Activated CD4-positive, alpha-beta T cell treated with anti-CD3 and anti-CD28 coated beads for 36 hours (primary cell): ENCODE results near the gene SDK2. TPM values are rescaled to one million over a fixed set of nuclear protein-coding genes. Genes with fewer than 3 reads are reported as not detected.

Source experiments
- ATAC-seq: fragments of 200-7000 bp; cut with Tn5 transposase; one replicate; pipeline ENCODE4 v1.10.0; 2021; ENCODE audit warnings: mild to moderate bottlenecking, moderate library complexity
- CTCF ChIA-PET: fragments of 350-600 bp; sonication (Branson Sonifier 250); formaldehyde crosslinking; loops from one replicate; lab custom pipeline; 2021; ENCODE audit warnings: antibody characterized with exemption; lab: Charles Lee
- POLR2A ChIA-PET: fragments of 350-600 bp; sonication (Branson Sonifier 250); formaldehyde crosslinking; loops from one replicate; lab custom pipeline; 2021; ENCODE audit warnings: antibody characterized with exemption, inconsistent platforms; lab: Charles Lee
- DNase-seq: peaks from one replicate; pipeline ENCODE4 v3.0.0-alpha.2; 2020
- H3K27ac Mint-ChIP-seq: one replicate; pipeline ENCODE4 v1.8.0; 2021; ENCODE audit warnings: mixed read lengths
- H3K27me3 Mint-ChIP-seq: one replicate; pipeline ENCODE4 v1.8.0; 2021; ENCODE audit warnings: mixed read lengths
- H3K36me3 Mint-ChIP-seq: one replicate; pipeline ENCODE4 v1.8.0; 2021; ENCODE audit warnings: low read depth, mixed read lengths
- H3K4me1 Mint-ChIP-seq: one replicate; pipeline ENCODE4 v1.8.0; 2021; ENCODE audit warnings: mixed read lengths
- H3K4me3 Mint-ChIP-seq: one replicate; pipeline ENCODE4 v1.8.0; 2021; ENCODE audit warnings: mild to moderate bottlenecking, moderate library complexity, mixed read lengths
- H3K9me3 Mint-ChIP-seq: one replicate; pipeline ENCODE4 v1.8.0; 2021; ENCODE audit warnings: low read depth, mixed read lengths
- intact Hi-C, 2 experiments: fragments of 100-400 bp; cut with DNase I in 1 of 2; cut with micrococcal nuclease in 1 of 2; formaldehyde crosslinking; loops; one replicate each; pipeline versions ENCODE4 v1.14.2 to v1.15.1; 2022 to 2024; cut with DNase I, micrococcal nuclease
- total RNA-seq, 2 experiments: library from RNA; stranded (reverse); gene quantifications; one replicate each; pipeline ENCODE4 v1.2.3, GENCODE V29; 2021

SDK2 gene
- total RNA-seq, 2 experiments from 2014 or later = 0.23 to 0.27 TPM

GRCh38 chr17:73620414-73620813, 23.8 kb downstream of the SDK2 start:
- intact Hi-C loops = no loop called here

GRCh38 chr17:73617501-73617900, 26.7 kb downstream of the SDK2 start:
- no peaks in the 10 kb centered on the region for H3K36me3 Mint-ChIP-seq
- intact Hi-C loops = no loop called here
- no peak overlapping the region for H3K4me3 Mint-ChIP-seq
- H3K27me3 Mint-ChIP-seq = no peaks in the 10 kb centered on the region
- H3K4me1 Mint-ChIP-seq = no peaks in the 10 kb centered on the region
- no peak overlapping the region for H3K27ac Mint-ChIP-seq
- DNase-seq (no peak), ATAC-seq (no peak)
- peaks cover 6% of the 10 kb centered on the region for H3K9me3 Mint-ChIP-seq
- POLR2A ChIA-PET = no interaction called here
- CTCF ChIA-PET = interaction anchor here (0.6 to 0.8 kb wide), 3 partner anchors 42 to 407 kb away, joined by 3 to 5 read pairs (median 4); no protein-coding TSS in a partner anchor

More at GRCh38 chr17:73620414-73620813, 23.8 kb downstream of the SDK2 start:
- POLR2A ChIA-PET = no interaction called here
- H3K4me1 Mint-ChIP-seq = no peaks in the 10 kb centered on the region
- H3K9me3 Mint-ChIP-seq = peaks cover 6% of the 10 kb centered on the region
- no peaks in the 10 kb centered on the region for H3K27me3 Mint-ChIP-seq
- DNase-seq = no peak
- CTCF ChIA-PET = no interaction called here
- no peak overlapping the region for H3K27ac Mint-ChIP-seq
- no peak overlapping the region for H3K4me3 Mint-ChIP-seq
- no peak for ATAC-seq
- H3K36me3 Mint-ChIP-seq = no peaks in the 10 kb centered on the region

DNA sequence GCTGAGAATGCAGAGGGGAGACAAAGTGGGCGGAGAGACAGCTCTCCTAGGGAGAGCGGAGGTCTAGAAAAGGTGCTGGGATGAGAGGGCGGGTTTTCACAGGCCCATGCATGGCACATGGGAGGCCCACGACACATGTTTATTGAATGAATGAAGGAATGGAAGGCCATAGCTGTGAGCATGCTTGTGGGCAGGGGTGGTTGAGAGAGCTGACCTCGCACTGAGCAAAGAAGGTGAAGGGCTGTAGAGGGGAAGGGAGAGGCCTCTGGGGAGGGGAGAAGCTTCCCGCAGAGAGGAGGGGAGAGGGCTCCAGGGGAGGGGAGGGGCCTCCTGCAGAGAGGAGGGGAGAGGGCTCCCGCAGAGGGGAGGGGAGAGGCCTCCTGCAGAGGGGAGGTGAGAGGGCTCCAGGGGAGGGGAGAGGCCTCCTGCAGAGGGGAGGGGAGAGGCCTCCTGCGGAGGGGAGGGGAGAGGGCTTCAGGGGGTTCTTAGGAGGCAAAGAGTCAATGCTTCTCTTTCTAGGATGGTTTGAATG, 27.3 kb downstream of the SDK2 start:
- H3K36me3 Mint-ChIP-seq = no peaks in the 10 kb centered on the region
- ATAC-seq (no peak), DNase-seq (no peak)
- H3K27ac Mint-ChIP-seq = no peak overlapping the region
- intact Hi-C loops = no loop called here
- no peaks in the 10 kb centered on the region for H3K27me3 Mint-ChIP-seq
- CTCF ChIA-PET = interaction anchor here (0.6 to 0.8 kb wide), 2 partner anchors 89 to 408 kb away, joined by 4 to 5 read pairs; no protein-coding TSS in a partner anchor
- H3K9me3 Mint-ChIP-seq = peaks cover 6% of the 10 kb centered on the region
- POLR2A ChIA-PET = no interaction called here
- no peaks in the 10 kb centered on the region for H3K4me1 Mint-ChIP-seq
- no peak overlapping the region for H3K4me3 Mint-ChIP-seq

DNA sequence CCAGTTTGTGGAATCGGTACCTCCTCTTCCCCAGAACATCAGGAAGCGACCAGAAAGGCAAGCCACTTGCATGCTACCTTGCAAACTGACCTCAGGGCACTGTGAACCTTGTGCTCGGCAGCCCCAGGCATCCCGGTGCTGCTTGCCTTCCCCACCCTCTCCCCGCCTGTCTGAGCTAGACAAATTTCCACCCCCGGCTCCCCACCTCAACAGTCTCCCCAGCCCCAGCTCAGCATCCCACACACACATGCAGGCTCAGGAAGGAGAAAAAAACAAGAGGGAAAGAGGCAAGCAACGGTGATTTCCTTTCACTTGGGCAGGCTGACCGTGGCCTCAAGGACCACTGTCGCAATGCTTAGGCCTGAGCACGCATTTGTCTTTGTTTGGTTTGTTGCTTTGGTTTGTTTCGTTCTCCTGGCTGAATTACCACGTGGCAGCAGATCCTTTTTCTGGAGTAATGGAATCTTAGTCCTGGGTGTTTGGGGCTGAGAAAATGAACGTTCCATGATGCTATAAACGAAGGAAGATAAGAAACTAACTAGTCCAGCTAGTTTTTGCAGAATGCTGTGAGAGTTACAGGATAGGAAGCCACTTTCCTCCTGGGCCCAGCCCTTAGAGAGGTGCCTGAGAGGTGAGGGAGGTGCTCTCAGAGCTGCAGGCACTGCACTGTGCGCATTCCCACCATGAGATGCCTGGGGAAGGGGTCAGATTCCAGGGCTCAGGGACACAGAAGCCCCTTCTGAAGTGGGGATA, 27.9 kb downstream of the SDK2 start:
- no peaks in the 10 kb centered on the region for H3K27me3 Mint-ChIP-seq
- POLR2A ChIA-PET = no interaction called here
- CTCF ChIA-PET = no interaction called here
- H3K4me3 Mint-ChIP-seq = no peak overlapping the region
- ATAC-seq (no peak), DNase-seq (no peak)
- H3K9me3 Mint-ChIP-seq = peaks cover 6% of the 10 kb centered on the region
- intact Hi-C loops = no loop called here
- no peak overlapping the region for H3K27ac Mint-ChIP-seq
- no peaks in the 10 kb centered on the region for H3K36me3 Mint-ChIP-seq
- H3K4me1 Mint-ChIP-seq = no peaks in the 10 kb centered on the region

DNA sequence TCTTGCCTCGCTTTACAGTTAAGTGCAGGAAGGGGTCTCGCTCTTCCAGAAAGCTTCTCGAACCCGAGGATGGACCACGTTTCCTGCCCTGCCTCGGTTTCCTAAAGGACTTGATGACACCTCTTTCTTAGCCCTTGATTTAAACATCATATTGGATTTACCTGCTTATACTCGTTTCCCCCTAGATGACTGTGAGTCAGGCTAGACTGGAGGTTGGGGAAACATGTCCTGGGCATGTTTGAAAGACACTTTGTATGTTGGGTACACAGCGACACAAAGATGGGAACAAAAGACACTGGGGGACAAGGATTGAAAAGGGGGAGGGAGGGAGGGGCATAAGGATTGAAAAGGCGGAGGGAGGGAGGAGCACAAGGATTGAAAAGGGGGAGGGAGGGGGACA, 30.0 kb downstream of the SDK2 start:
- no peaks in the 10 kb centered on the region for H3K36me3 Mint-ChIP-seq
- no peaks in the 10 kb centered on the region for H3K4me1 Mint-ChIP-seq
- H3K27me3 Mint-ChIP-seq = no peaks in the 10 kb centered on the region
- H3K4me3 Mint-ChIP-seq = no peak overlapping the region
- ATAC-seq (no peak), DNase-seq (no peak)
- H3K9me3 Mint-ChIP-seq = peaks cover 2% of the 10 kb centered on the region
- intact Hi-C loops = no loop called here
- ChIA-PET POLR2A (no interaction called here), CTCF (no interaction called here)
- no peak overlapping the region for H3K27ac Mint-ChIP-seq

DNA sequence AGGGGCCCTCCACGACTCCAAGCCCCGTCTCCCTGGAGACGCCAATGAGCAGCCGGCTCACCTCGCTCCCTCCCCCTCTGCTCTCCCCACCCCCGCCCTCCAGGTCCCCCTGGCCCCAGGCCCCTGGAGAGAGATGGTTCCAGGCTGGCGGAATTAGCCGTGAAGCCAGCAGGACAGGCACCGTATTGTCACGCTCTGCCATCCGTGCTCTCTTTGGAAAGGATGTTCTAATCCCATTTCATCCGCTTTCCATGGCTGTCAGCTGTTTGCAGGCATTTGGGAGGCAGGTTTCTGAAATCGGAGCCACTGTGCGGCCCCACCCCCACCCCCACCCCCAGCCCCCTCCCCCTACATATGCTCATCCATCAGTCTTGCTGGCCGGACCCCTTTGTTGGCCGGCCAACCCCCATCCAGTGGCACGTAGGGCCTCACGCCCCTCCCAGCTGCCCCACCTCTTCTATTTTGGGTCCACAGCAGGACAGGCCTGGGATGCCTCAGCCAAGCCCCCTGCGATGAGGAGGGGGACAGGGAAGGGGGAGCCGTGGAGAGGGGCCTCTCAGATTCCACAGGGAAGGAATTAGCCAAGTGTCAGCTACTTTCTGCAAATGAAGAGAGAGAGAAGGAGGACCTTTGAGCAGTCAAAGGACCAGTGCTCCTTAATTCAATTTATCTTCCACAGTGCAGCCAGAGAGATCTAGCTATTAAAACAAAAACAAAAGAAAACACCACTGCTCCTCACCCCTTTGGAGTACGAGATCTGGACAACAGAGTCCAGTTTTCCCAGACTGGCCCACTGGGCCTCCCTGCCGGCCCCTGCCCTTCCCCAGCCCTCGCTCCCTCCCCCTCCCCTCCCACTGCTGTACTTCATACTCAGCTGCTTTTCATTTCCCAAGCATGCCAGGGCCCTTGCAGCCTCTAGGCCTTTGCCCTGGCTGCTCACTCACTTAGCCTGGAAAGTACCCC, 30.7 kb downstream of the SDK2 start:
- no peak for DNase-seq
- no peak for ATAC-seq
- H3K9me3 Mint-ChIP-seq = no peaks in the 10 kb centered on the region
- no peak overlapping the region for H3K27ac Mint-ChIP-seq
- H3K4me1 Mint-ChIP-seq = no peaks in the 10 kb centered on the region
- no peaks in the 10 kb centered on the region for H3K27me3 Mint-ChIP-seq
- POLR2A ChIA-PET = no interaction called here
- no peaks in the 10 kb centered on the region for H3K36me3 Mint-ChIP-seq
- no peak overlapping the region for H3K4me3 Mint-ChIP-seq
- CTCF ChIA-PET = no interaction called here
- intact Hi-C loops = no loop called here

- ChIA-PET POLR2A (no interaction called here), CTCF (no interaction called here)
- H3K4me3 Mint-ChIP-seq = no peak overlapping the region
- no peaks in the 10 kb centered on the region for H3K9me3 Mint-ChIP-seq
- ATAC-seq (no peak), DNase-seq (no peak)
- H3K27me3 Mint-ChIP-seq = no peaks in the 10 kb centered on the region
- no peaks in the 10 kb centered on the region for H3K36me3 Mint-ChIP-seq
- no peak overlapping the region for H3K27ac Mint-ChIP-seq
- H3K4me1 Mint-ChIP-seq = no peaks in the 10 kb centered on the region
- intact Hi-C loops = no loop called here
Observed at GRCh38 chr17:73612031-73612472, 32.2 kb downstream of the SDK2 start.

- CTCF ChIA-PET = no interaction called here
- Mint-ChIP-seq H3K27me3 (no peaks in the 10 kb centered on the region), H3K9me3 (no peaks in the 10 kb centered on the region), H3K27ac (no peak overlapping the region), H3K36me3 (no peaks in the 10 kb centered on the region), H3K4me3 (no peak overlapping the region), H3K4me1 (no peaks in the 10 kb centered on the region)
- DNase-seq = no peak
- intact Hi-C loops = no loop called here
- no peak for ATAC-seq
- POLR2A ChIA-PET = no interaction called here
Observed at GRCh38 chr17:73611630-73612029, 32.6 kb downstream of the SDK2 start.

DNA sequence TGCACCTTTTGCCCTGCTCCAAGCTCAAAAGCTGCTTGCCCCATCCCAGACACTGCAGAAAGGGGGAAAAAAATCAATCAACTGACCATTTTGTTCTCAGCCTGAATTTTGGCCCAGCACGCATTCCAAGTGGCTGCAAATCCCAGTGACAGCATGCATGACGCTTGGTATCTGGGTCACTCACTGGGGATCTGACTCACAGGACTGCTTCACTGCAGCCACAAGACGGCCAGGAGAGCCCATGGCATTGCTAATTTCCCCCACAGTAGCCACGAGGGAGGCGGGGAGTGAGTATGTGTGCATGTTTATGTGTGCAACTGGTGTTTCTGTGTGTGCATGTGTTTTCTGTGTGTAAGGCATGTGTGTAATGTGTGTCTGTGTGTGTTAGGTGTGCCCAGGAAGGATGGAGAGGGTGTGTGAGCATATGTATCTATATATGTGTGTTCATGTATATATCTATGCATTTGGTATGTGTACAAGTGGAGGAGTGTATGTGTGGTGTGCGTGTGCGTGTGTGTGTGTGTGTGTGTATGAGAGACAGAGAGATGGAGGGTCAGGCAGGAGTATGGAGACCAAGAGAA, 33.8 kb downstream of the SDK2 start:
- DNase-seq = no peak
- ATAC-seq = no peak
- H3K27ac Mint-ChIP-seq = no peak overlapping the region
- no peaks in the 10 kb centered on the region for H3K9me3 Mint-ChIP-seq
- intact Hi-C loops = no loop called here
- no peaks in the 10 kb centered on the region for H3K4me1 Mint-ChIP-seq
- ChIA-PET POLR2A (no interaction called here), CTCF (no interaction called here)
- H3K36me3 Mint-ChIP-seq = no peaks in the 10 kb centered on the region
- H3K27me3 Mint-ChIP-seq = no peaks in the 10 kb centered on the region
- no peak overlapping the region for H3K4me3 Mint-ChIP-seq

DNA sequence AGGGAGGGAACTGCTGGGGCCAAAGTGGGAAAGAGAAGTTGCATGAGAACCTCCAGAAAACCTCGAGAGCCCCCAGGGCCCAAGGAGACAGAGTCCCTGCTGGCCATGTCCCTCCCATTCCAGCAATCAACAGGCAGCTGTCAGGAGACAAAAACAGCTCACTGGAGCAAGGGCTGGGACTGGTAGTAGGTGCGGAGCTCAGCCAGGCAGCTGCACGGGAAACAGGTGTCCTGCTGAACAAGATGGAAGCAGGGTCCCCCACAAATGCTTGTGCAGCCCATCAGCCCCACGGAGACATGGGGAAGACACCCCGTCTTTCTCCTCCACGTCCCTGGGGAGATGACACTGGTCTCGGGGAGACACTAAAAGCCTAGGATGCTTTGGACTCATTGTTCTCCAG, 34.5 kb downstream of the SDK2 start:
- ATAC-seq = no peak
- H3K4me3 Mint-ChIP-seq = no peak overlapping the region
- CTCF ChIA-PET = interaction anchor here (0.7 kb wide), 1 partner anchor 1090 kb away, joined by 3 read pairs; no protein-coding TSS in a partner anchor
- H3K27me3 Mint-ChIP-seq = no peaks in the 10 kb centered on the region
- POLR2A ChIA-PET = no interaction called here
- no peak for DNase-seq
- intact Hi-C loops = no loop called here
- H3K4me1 Mint-ChIP-seq = no peaks in the 10 kb centered on the region
- H3K36me3 Mint-ChIP-seq = no peaks in the 10 kb centered on the region
- no peaks in the 10 kb centered on the region for H3K9me3 Mint-ChIP-seq
- H3K27ac Mint-ChIP-seq = no peak overlapping the region

GRCh38 chr17:73609060-73609459, 35.2 kb downstream of the SDK2 start:
- ATAC-seq (no peak), DNase-seq (no peak)
- CTCF ChIA-PET = interaction anchor here (0.7 kb wide), 1 partner anchor 1089 kb away, joined by 3 read pairs; no protein-coding TSS in a partner anchor
- no peak overlapping the region for H3K4me3 Mint-ChIP-seq
- no peak overlapping the region for H3K27ac Mint-ChIP-seq
- POLR2A ChIA-PET = no interaction called here
- intact Hi-C loops = no loop called here
- no peaks in the 10 kb centered on the region for H3K9me3 Mint-ChIP-seq
- H3K4me1 Mint-ChIP-seq = no peaks in the 10 kb centered on the region
- no peaks in the 10 kb centered on the region for H3K27me3 Mint-ChIP-seq
- no peaks in the 10 kb centered on the region for H3K36me3 Mint-ChIP-seq
